GM23248 (cell line): Measurements from ENCODE around the gene SLC9A5. TPM values are rescaled to one million over a fixed set of nuclear protein-coding genes. Genes with fewer than 3 reads are reported as not detected.
A peak's percentile ranks its signal among the peaks of the same experiment; 100 is the strongest.

ENCODE experiments used
- DNase-seq: peaks from one replicate; pipeline ENCODE4 v3.0.0-alpha.2; 2015
- H2AFZ ChIP-seq: fragments of 200-600 bp; sonication (generic); 2 replicates; pipeline ENCODE4 v1.6.1; 2016; ENCODE audit warnings: antibody characterized with exemption
- H3F3A ChIP-seq: fragments of 200-600 bp; sonication (generic); 2 replicates; pipeline ENCODE4 v1.6.1; 2016; ENCODE audit warnings: mild to moderate bottlenecking, antibody characterized with exemption, mixed run types; ENCODE audit not compliant: insufficient read depth
- H3K27ac ChIP-seq: fragments of 200-600 bp; sonication (generic); 2 replicates; pipeline ENCODE4 v1.5.1; 2016; ENCODE audit warnings: mild to moderate bottlenecking
- H3K27me3 ChIP-seq: fragments of 200-600 bp; sonication (generic); replicated peaks from 2 replicates; pipeline ENCODE4 v1.6.1; 2016; ENCODE audit warnings: mild to moderate bottlenecking; ENCODE audit not compliant: insufficient read depth
- H3K36me3 ChIP-seq: fragments of 200-600 bp; sonication (generic); 2 replicates; pipeline ENCODE4 v1.6.1; 2016; ENCODE audit warnings: low read depth, mild to moderate bottlenecking
- H3K4me1 ChIP-seq: fragments of 200-600 bp; sonication (generic); 2 replicates; pipeline ENCODE4 v1.6.1; 2016; ENCODE audit warnings: mild to moderate bottlenecking; ENCODE audit not compliant: insufficient read depth
- H3K4me2 ChIP-seq: fragments of 200-600 bp; sonication (generic); one replicate; pipeline ENCODE4 v1.6.1; 2016; ENCODE audit warnings: mild to moderate bottlenecking; ENCODE audit not compliant: unreplicated experiment
- H3K4me3 ChIP-seq: fragments of 200-600 bp; sonication (generic); 2 replicates; pipeline ENCODE4 v1.5.1; 2016; ENCODE audit warnings: mild to moderate bottlenecking
- H3K79me2 ChIP-seq: fragments of 200-600 bp; sonication (generic); 2 replicates; pipeline ENCODE4 v1.6.1; 2016; ENCODE audit warnings: mild to moderate bottlenecking; ENCODE audit not compliant: insufficient read depth
- H3K9ac ChIP-seq: fragments of 200-600 bp; sonication (generic); 2 replicates; pipeline ENCODE4 v1.6.1; 2016; ENCODE audit warnings: mild to moderate bottlenecking
- H3K9me2 ChIP-seq: fragments of 200-600 bp; sonication (generic); 2 replicates; pipeline ENCODE4 v1.6.1; 2016; ENCODE audit warnings: mixed run types, mild to moderate bottlenecking, moderate library complexity; ENCODE audit not compliant: insufficient read depth
- H3K9me3 ChIP-seq: fragments of 200-600 bp; sonication (generic); one replicate; pipeline ENCODE4 v1.6.1; 2017; ENCODE audit warnings: low read depth
- H4K20me1 ChIP-seq: fragments of 200-600 bp; sonication (generic); 2 replicates; pipeline ENCODE4 v1.6.0; 2016; ENCODE audit not compliant: insufficient read depth
- EZH2 ChIP-seq: fragments of 200-600 bp; sonication (generic); IDR thresholded peaks from 2 replicates; pipeline ENCODE4 v1.6.1; 2018; ENCODE audit warnings: antibody characterized with exemption, mild to moderate bottlenecking; ENCODE audit not compliant: insufficient read depth, poor library complexity, severe bottlenecking
- EZH2phosphoT487 ChIP-seq: fragments of 200-600 bp; sonication (generic); IDR thresholded peaks from 2 replicates; pipeline ENCODE4 v1.6.1; 2018; ENCODE audit warnings: antibody characterized with exemption, moderate library complexity, mild to moderate bottlenecking, low read depth; ENCODE audit not compliant: insufficient read depth
- WGBS, 2 experiments: methylation state at CpG; one replicate each; pipeline ENCODE4 v1.1.6; 2015 to 2017; ENCODE audit warnings: low lambda C conversion rate in 2 of 2, low coverage in 1 of 2; ENCODE audit errors: missing lambda C conversion rate in 2 of 2; 5-methylcytosine and 5-hydroxymethylcytosine counted together
- in situ Hi-C: fragments of 300-500 bp; cut with MboI; formaldehyde crosslinking; loops from 2 replicates; pipeline ENCODE4 v1.15.0; 2020
- polyA plus RNA-seq: library from polyadenylated mRNA; unstranded; fragments of >200 nt; fragmentation: Nextera tagmentation; extraction: Ambion mirVana; gene quantifications from 2 replicates; pipeline ENCODE4 v1.2.1, GENCODE V29; 2016
- total RNA-seq: library from RNA; depleted of rRNA; stranded (reverse); fragments of >200 nt; shearing (Covaris generic); gene quantifications from 2 replicates; pipeline ENCODE4 v1.2.3, GENCODE V29; 2014

Gene SLC9A5
- total and polyA plus RNA-seq, 2 experiments from 2014 or later: 2.2 to 2.5 TPM

GRCh38 chr16:67245674-67246080, 3.1 kb upstream of the SLC9A5 start:
- H3K27ac ChIP-seq: peak overlapping the region; percentile 94
- H4K20me1 ChIP-seq: no peaks in the 10 kb centered on the region
- H3K36me3 ChIP-seq: no peaks in the 10 kb centered on the region
- TF ChIP-seq EZH2phosphoT487 (no peak), EZH2 (no peak)
- peak overlapping the region; percentile 86 for H3K4me2 ChIP-seq
- 3 to 5% methylated on average over 8 of the region's 8 CpGs for WGBS, 2 experiments
- no peaks in the 10 kb centered on the region for H3K9me3 ChIP-seq
- peak; percentile 75 for DNase-seq
- peaks cover 25% of the 10 kb centered on the region for H3K79me2 ChIP-seq
- peak overlapping the region; percentile 58 for H2AFZ ChIP-seq
- no peaks in the 10 kb centered on the region for H3K27me3 ChIP-seq
- peaks cover 50% of the 10 kb centered on the region for H3F3A ChIP-seq
- in situ Hi-C loops: no loop called here
- peak overlapping the region; percentile 72 for H3K9ac ChIP-seq
- no peaks in the 10 kb centered on the region for H3K9me2 ChIP-seq
- peak overlapping the region; percentile 88 for H3K4me3 ChIP-seq
- H3K4me1 ChIP-seq: peaks cover 65% of the 10 kb centered on the region

GRCh38 chr16:67246081-67246755, 2.6 kb upstream of the SLC9A5 start:
- Histone ChIP-seq H3K36me3 (no peaks in the 10 kb centered on the region), H3K27me3 (no peaks in the 10 kb centered on the region), H3K4me2 (peak overlapping the region; percentile 86), H3K9ac (peak overlapping the region; percentile 72), H3K9me3 (no peaks in the 10 kb centered on the region), H3K4me1 (peaks cover 62% of the 10 kb centered on the region), H3F3A (peaks cover 52% of the 10 kb centered on the region), H4K20me1 (no peaks in the 10 kb centered on the region), H3K9me2 (no peaks in the 10 kb centered on the region), H3K79me2 (peaks cover 25% of the 10 kb centered on the region), H3K27ac (peak overlapping the region; percentile 94), H3K4me3 (peak overlapping the region; percentile 88), H2AFZ (peak overlapping the region; percentile 58)
- no peak for TF ChIP-seq EZH2phosphoT487
- TF ChIP-seq EZH2: no peak
- in situ Hi-C loops: no loop called here
- DNase-seq: peak; percentile 90
- WGBS, 2 experiments: 1% methylated on average over 34 to 44 of the region's 48 CpGs

GRCh38 chr16:67246756-67247191, 2.0 kb upstream of the SLC9A5 start:
- Histone ChIP-seq H3K36me3 (no peaks in the 10 kb centered on the region), H3K4me3 (peak overlapping the region; percentile 88), H3K9me2 (no peaks in the 10 kb centered on the region), H2AFZ (peak overlapping the region; percentile 58), H3F3A (peaks cover 46% of the 10 kb centered on the region), H3K9me3 (no peaks in the 10 kb centered on the region), H3K4me1 (peaks cover 56% of the 10 kb centered on the region), H4K20me1 (no peaks in the 10 kb centered on the region), H3K27ac (peak overlapping the region; percentile 94), H3K79me2 (peaks cover 25% of the 10 kb centered on the region), H3K4me2 (peak overlapping the region; percentile 86), H3K9ac (peak overlapping the region; percentile 72), H3K27me3 (no peaks in the 10 kb centered on the region)
- WGBS, 2 experiments: 1 to 2% methylated on average over 13 to 26 of the region's 26 CpGs
- TF ChIP-seq EZH2phosphoT487: no peak
- no peak for TF ChIP-seq EZH2
- DNase-seq: peak; percentile 46
- in situ Hi-C loops: no loop called here

GRCh38 chr16:67247192-67248072, 1.3 kb upstream of the SLC9A5 start, which contains the start of gene FHOD1:
Gene FHOD1 (minus strand): TSS chr16:67247481. CDS start chr16:67247410, 71 bp downstream.
- Histone ChIP-seq H3K79me2 (peaks cover 19% of the 10 kb centered on the region), H4K20me1 (no peaks in the 10 kb centered on the region), H3K4me1 (peaks cover 50% of the 10 kb centered on the region), H3K4me3 (peak within 1 kb of the TSS; percentile 88), H3K4me2 (peak within 1 kb of the TSS; percentile 95), H3K9me3 (no peaks in the 10 kb centered on the region), H3K27me3 (no peaks in the 10 kb centered on the region), H3K36me3 (no peaks in the 10 kb centered on the region), H3K9ac (peak within 1 kb of the TSS; percentile 85), H3F3A (peaks cover 40% of the 10 kb centered on the region), H2AFZ (peak within 1 kb of the TSS; percentile 92), H3K9me2 (no peaks in the 10 kb centered on the region), H3K27ac (peak within 1 kb of the TSS; percentile 94)
- DNase-seq: peak; percentile 99
- in situ Hi-C loops: no loop called here
- WGBS, 2 experiments: 1% methylated on average over 42 to 48 of the region's 60 CpGs
- TF ChIP-seq EZH2phosphoT487: no peak
- no peak for TF ChIP-seq EZH2
